GM19043 (cell line): ENCODE data around the gene ARRDC2.
"Not testable (repeated sequence)": the region's sequence is repeated elsewhere in the genome, so short reads cannot be mapped to it uniquely, and the experiment has no call there.

Experiments used
- ATAC-seq: cut with Tn5 transposase; IDR thresholded peaks from one replicate; pipeline ENCODE4 v1.9.1; 2021; ENCODE audit warnings: low read depth; ENCODE audit not compliant: unreplicated experiment

ARRDC2 gene

GRCh38 chr19:18007917-18008673 is at the start of gene ARRDC2:
Gene ARRDC2 (plus strand): TSS chr19:18008170. CDS start chr19:18008311, 141 bp downstream.
- no peak for ATAC-seq

GRCh38 chr19:17963936-17964691 is 43.9 kb upstream of the ARRDC2 start:
- ATAC-seq = no peak

- no peak for ATAC-seq
Measured at GRCh38 chr19:17965370-17966128, 42.4 kb upstream of the ARRDC2 start.

- ATAC-seq = no peak
Measured at GRCh38 chr19:17966129-17966483, 41.9 kb upstream of the ARRDC2 start.

GRCh38 chr19:17966550-17967256 is 41.3 kb upstream of the ARRDC2 start, which contains the start of gene KCNN1:
Gene KCNN1 (plus strand): TSS chr19:17967107. CDS start chr19:17973889, 6,782 bp downstream.
- no peak for ATAC-seq

GRCh38 chr19:17967257-17968051 is 40.5 kb upstream of the ARRDC2 start:
- ATAC-seq = no peak

GRCh38 chr19:17968362-17968761 is 39.6 kb upstream of the ARRDC2 start:
- no peak for ATAC-seq

GRCh38 chr19:17969096-17969792 is 38.7 kb upstream of the ARRDC2 start:
- ATAC-seq = no peak

GRCh38 chr19:17972230-17972629 is 35.7 kb upstream of the ARRDC2 start:
- ATAC-seq = no peak

- ATAC-seq = no peak
Measured at GRCh38 chr19:17973759-17974158, 34.2 kb upstream of the ARRDC2 start.

- no peak for ATAC-seq
Measured at GRCh38 chr19:17974551-17974950, 33.4 kb upstream of the ARRDC2 start.

GRCh38 chr19:17975032-17975431 is 32.9 kb upstream of the ARRDC2 start:
- ATAC-seq = no peak

GRCh38 chr19:17977021-17977420 is 30.9 kb upstream of the ARRDC2 start:
- ATAC-seq = no peak

- ATAC-seq = no peak
Measured at GRCh38 chr19:17977488-17977887, 30.5 kb upstream of the ARRDC2 start.

GRCh38 chr19:17981611-17982010 is 26.4 kb upstream of the ARRDC2 start:
- no peak for ATAC-seq

GRCh38 chr19:17982430-17982829 is 25.5 kb upstream of the ARRDC2 start:
- ATAC-seq = no peak

- no peak for ATAC-seq
Measured at GRCh38 chr19:17985037-17985818, 22.7 kb upstream of the ARRDC2 start.

GRCh38 chr19:17986569-17986968 is 21.4 kb upstream of the ARRDC2 start:
- not testable (repeated sequence) for ATAC-seq
